H9 (cell line): Measurements from ENCODE around the gene RNF130. TPM values are rescaled to one million over a fixed set of nuclear protein-coding genes. Genes with fewer than 3 reads are reported as not detected.

Experiments
- DNase-seq: peaks from one replicate; pipeline ENCODE4 v3.0.0-alpha.2; 2017
- H2AFZ ChIP-seq: one replicate; pipeline ENCODE4 v1.6.1; 2013; ENCODE audit warnings: mild to moderate bottlenecking, low read length, control low read depth, moderate library complexity
- H2AK5ac ChIP-seq: 2 replicates; pipeline ENCODE4 v1.6.1; 2013; ENCODE audit warnings: low read length, control low read depth, mixed read lengths; ENCODE audit not compliant: insufficient read length
- H2BK120ac ChIP-seq: one replicate; pipeline ENCODE4 v1.6.1; 2013; ENCODE audit warnings: low read depth, mild to moderate bottlenecking, low read length, control low read depth, inconsistent platforms; ENCODE audit not compliant: poor library complexity, severe bottlenecking
- H2BK12ac ChIP-seq: 2 replicates; pipeline ENCODE4 v1.6.1; 2013; ENCODE audit warnings: low read length, control low read depth, mixed read lengths, low read depth; ENCODE audit not compliant: insufficient read length
- H2BK15ac ChIP-seq: 2 replicates; pipeline ENCODE4 v1.6.1; 2013; ENCODE audit warnings: low read depth, low read length, control low read depth
- H2BK20ac ChIP-seq: one replicate; pipeline ENCODE4 v1.6.1; 2013; ENCODE audit warnings: low read depth, mild to moderate bottlenecking, low read length, control low read depth, inconsistent platforms; ENCODE audit not compliant: poor library complexity, severe bottlenecking
- H2BK5ac ChIP-seq: 2 replicates; pipeline ENCODE4 v1.6.1; 2013; ENCODE audit warnings: low read length, control low read depth, mixed read lengths; ENCODE audit not compliant: insufficient read length
- H3K14ac ChIP-seq: 2 replicates; pipeline ENCODE4 v1.6.1; 2013; ENCODE audit warnings: low read length, control low read depth; ENCODE audit not compliant: insufficient read depth
- H3K18ac ChIP-seq: 2 replicates; pipeline ENCODE4 v1.6.1; 2013; ENCODE audit warnings: low read depth, mild to moderate bottlenecking, mixed read lengths, low read length, control low read depth; ENCODE audit not compliant: insufficient read length
- H3K23ac ChIP-seq: 2 replicates; pipeline ENCODE4 v1.6.1; 2013; ENCODE audit warnings: low read length, control low read depth, mixed read lengths, low read depth; ENCODE audit not compliant: insufficient read length
- H3K23me2 ChIP-seq: 2 replicates; pipeline ENCODE4 v1.6.1; 2013; ENCODE audit warnings: low read depth, mild to moderate bottlenecking, mixed read lengths, low read length, control low read depth; ENCODE audit not compliant: insufficient read length, poor library complexity, severe bottlenecking
- H3K27ac ChIP-seq: 2 replicates; pipeline ENCODE4 v1.5.1; 2013; ENCODE audit warnings: low read length, control low read depth, mixed read lengths, low read depth; ENCODE audit not compliant: insufficient read length
- H3K27me3 ChIP-seq: 2 replicates; pipeline ENCODE4 v1.6.1; 2013; ENCODE audit warnings: low read length, control low read depth, inconsistent platforms; ENCODE audit not compliant: insufficient read depth
- H3K4ac ChIP-seq: 2 replicates; pipeline ENCODE4 v1.6.1; 2013; ENCODE audit warnings: low read depth, mild to moderate bottlenecking, control low read depth, inconsistent platforms, low read length, moderate library complexity
- H3K4me1 ChIP-seq: 2 replicates; pipeline ENCODE4 v1.6.1; 2013; ENCODE audit warnings: low read length, control low read depth, inconsistent platforms; ENCODE audit not compliant: insufficient read depth
- H3K4me2 ChIP-seq: 2 replicates; pipeline ENCODE4 v1.6.1; 2013; ENCODE audit warnings: low read length, control low read depth, mixed read lengths; ENCODE audit not compliant: insufficient read length, insufficient read depth
- H3K56ac ChIP-seq: 2 replicates; pipeline ENCODE4 v1.6.1; 2013; ENCODE audit warnings: low read depth, mild to moderate bottlenecking, mixed read lengths, low read length, control low read depth; ENCODE audit not compliant: insufficient read length
- H3K79me1 ChIP-seq: 2 replicates; pipeline ENCODE4 v1.6.1; 2013; ENCODE audit warnings: low read depth, mild to moderate bottlenecking, moderate library complexity, low read length, control low read depth, inconsistent platforms; ENCODE audit not compliant: insufficient read depth, poor library complexity, severe bottlenecking
- H3K79me2 ChIP-seq: 2 replicates; pipeline ENCODE4 v1.6.1; 2013; ENCODE audit warnings: low read length, control low read depth, inconsistent platforms; ENCODE audit not compliant: insufficient read depth
- H3K9ac ChIP-seq: 2 replicates; pipeline ENCODE4 v1.6.1; 2013; ENCODE audit warnings: low read length, control low read depth, mixed read lengths; ENCODE audit not compliant: insufficient read length; ENCODE audit errors: extremely low read depth
- H3K9me3 ChIP-seq: one replicate; pipeline ENCODE4 v1.6.1; 2013; ENCODE audit warnings: low read depth, low read length, inconsistent platforms; ENCODE audit not compliant: control insufficient read depth
- H3T11ph ChIP-seq: one replicate; pipeline ENCODE4 v1.6.1; 2013; ENCODE audit warnings: mild to moderate bottlenecking, low read length, control low read depth, inconsistent platforms
- H4K20me1 ChIP-seq: one replicate; pipeline ENCODE4 v1.6.1; 2013; ENCODE audit not compliant: control insufficient read depth, insufficient read length, insufficient read depth
- H4K5ac ChIP-seq: 2 replicates; pipeline ENCODE4 v1.6.1; 2013; ENCODE audit warnings: low read depth, mild to moderate bottlenecking, mixed read lengths, low read length, control low read depth; ENCODE audit not compliant: insufficient read length
- H4K8ac ChIP-seq: replicated peaks from 2 replicates; pipeline ENCODE4 v1.6.1; 2013; ENCODE audit warnings: low read length, control low read depth, mixed read lengths, low read depth; ENCODE audit not compliant: insufficient read length
- H4K91ac ChIP-seq: 2 replicates; pipeline ENCODE4 v1.6.1; 2013; ENCODE audit warnings: low read depth, mild to moderate bottlenecking, moderate library complexity, mixed read lengths, low read length, control low read depth; ENCODE audit not compliant: insufficient read length
- H3K27ac Mint-ChIP-seq, 3 experiments: 2 replicates in 2 of 3; 3 replicates in 1 of 3; pipeline ENCODE4 v1.8.0; 2020 to 2021; ENCODE audit warnings: mixed read lengths in 3 of 3, mild to moderate bottlenecking in 1 of 3, moderate library complexity in 1 of 3
- H3K27me3 Mint-ChIP-seq: 2 replicates; pipeline ENCODE4 v1.8.0; 2021; ENCODE audit warnings: low read depth, mild to moderate bottlenecking, moderate library complexity, mixed read lengths
- H3K36me3 Mint-ChIP-seq, 3 experiments: 2 replicates in 2 of 3; 3 replicates in 1 of 3; pipeline ENCODE4 v1.8.0; 2020 to 2021; ENCODE audit warnings: low read depth in 3 of 3, mixed read lengths in 3 of 3; ENCODE audit not compliant: insufficient read depth in 1 of 3
- H3K4me1 Mint-ChIP-seq, 2 experiments: 2 replicates each; pipeline ENCODE4 v1.8.0; 2020; ENCODE audit warnings: mixed read lengths in 2 of 2
- H3K4me3 Mint-ChIP-seq, 2 experiments: 2 replicates in 1 of 2; 3 replicates in 1 of 2; pipeline ENCODE4 v1.8.0; 2020 to 2021; ENCODE audit warnings: mild to moderate bottlenecking in 2 of 2, mixed read lengths in 2 of 2, moderate library complexity in 1 of 2
- H3K9me3 Mint-ChIP-seq, 2 experiments: 2 replicates in 1 of 2; 3 replicates in 1 of 2; pipeline ENCODE4 v1.8.0; 2020; ENCODE audit warnings: mild to moderate bottlenecking in 2 of 2, mixed read lengths in 2 of 2, moderate library complexity in 1 of 2
- CTCF ChIP-seq: fragments of 200-600 bp; sonication (generic); conservative IDR thresholded peaks from 3 replicates; pipeline ENCODE4 v1.8.0; 2021; ENCODE audit warnings: antibody characterized with exemption, mild to moderate bottlenecking
- WGBS: extraction: QIAGEN DNeasy Blood & Tissue Kit; methylation state at CpG from one replicate; pipeline ENCODE4 v1.1.7; 2013; ENCODE audit warnings: missing lambda C conversion rate, low lambda C conversion rate, mixed read lengths; ENCODE audit not compliant: insufficient read length; ENCODE audit errors: extremely low coverage; 5-methylcytosine and 5-hydroxymethylcytosine counted together
- total RNA-seq: library from RNA; stranded (reverse); gene quantifications from 2 replicates; pipeline ENCODE4 v1.2.1, GENCODE V29; 2021

RNF130 gene
- total RNA-seq, 1 experiment from 2014 or later, result 80.0 TPM

- no peaks in the 10 kb centered on the region for H3K9me3 ChIP-seq
These were observed 21.7 kb upstream of the RNF130 start for GRCh38 chr5:180093241-180093640.

More at GRCh38 chr5:180093241-180093640, 21.7 kb upstream of the RNF130 start:
- no peak overlapping the region for H4K8ac ChIP-seq
- H2BK12ac ChIP-seq, result no peak overlapping the region
- Mint-ChIP-seq H3K4me3 (no peak overlapping the region), H3K36me3 (peaks cover 0 to 9% (median 0%) of the 10 kb centered on the region in 3 experiments; a peak in 3 of 7 replicates), H3K27ac (0 out of 7 replicates have a peak overlapping the region, but pooled peaks of 1 of the 3 experiments have one; percentile 21), H3K4me1 (peaks cover 16 to 25% of the 10 kb centered on the region in 2 experiments), H3K9me3 (peaks cover 0 to 3% of the 10 kb centered on the region in 2 experiments; a peak in 3 of 5 replicates), H3K27me3 (peaks cover 4% of the 10 kb centered on the region)
- no peak overlapping the region for H2AK5ac ChIP-seq
- TF ChIP-seq CTCF, result no peak
- no peak overlapping the region for H2BK20ac ChIP-seq
- H3K23me2 ChIP-seq, result peaks cover 7% of the 10 kb centered on the region
- no peaks in the 10 kb centered on the region for H4K20me1 ChIP-seq
- no peak overlapping the region for H2BK15ac ChIP-seq
- H3K18ac ChIP-seq, result no peak overlapping the region
- H3K27me3 ChIP-seq, result no peaks in the 10 kb centered on the region
- no peak overlapping the region for H3K56ac ChIP-seq
- no peaks in the 10 kb centered on the region for H3K79me1 ChIP-seq
- H4K5ac ChIP-seq, result no peak overlapping the region
- no peak for DNase-seq
- no peak overlapping the region for H3K9ac ChIP-seq
- H4K91ac ChIP-seq, result no peak overlapping the region
- no peaks in the 10 kb centered on the region for H3K4me1 ChIP-seq
- H3K14ac ChIP-seq, result no peak overlapping the region
- H3K23ac ChIP-seq, result no peak overlapping the region
- H3K79me2 ChIP-seq, result no peaks in the 10 kb centered on the region
- H3T11ph ChIP-seq, result no peak overlapping the region
- no peak overlapping the region for H2AFZ ChIP-seq
- H3K4ac ChIP-seq, result no peak overlapping the region
- H2BK120ac ChIP-seq, result no peak overlapping the region
- no CpG with 5 or more reads among the region's 6 CpGs for WGBS
- no peak overlapping the region for H2BK5ac ChIP-seq
- H3K4me2 ChIP-seq, result no peak overlapping the region
- no peak overlapping the region for H3K27ac ChIP-seq
